ENCODE measurements around the gene NPAS2. TPM values are rescaled to one million over a fixed set of nuclear protein-coding genes. Genes with fewer than 3 reads are reported as not detected.

NPAS2 gene
- total and polyA plus RNA-seq, 2 of the 8 experiments (the other 6 are each of a cell fraction or from before 2014, with no cell fraction given) = 1.8 to 1.9 TPM

GRCh38 chr2:100887713-100888495 is 68.0 kb downstream of the NPAS2 start (continued):
- TF ChIP-seq CHD7 (IDR thresholded peaks at IDR 0.05; ENCODE audit: insufficient replicate concordance, low read length) = no peak
- no peak for TF ChIP-seq CBX5 (IDR thresholded peaks at IDR 0.05; ENCODE audit: low read depth, low read length)

All from H1 (cell line).